ENCODE measurements around the gene HNRNPH2.

DNA sequence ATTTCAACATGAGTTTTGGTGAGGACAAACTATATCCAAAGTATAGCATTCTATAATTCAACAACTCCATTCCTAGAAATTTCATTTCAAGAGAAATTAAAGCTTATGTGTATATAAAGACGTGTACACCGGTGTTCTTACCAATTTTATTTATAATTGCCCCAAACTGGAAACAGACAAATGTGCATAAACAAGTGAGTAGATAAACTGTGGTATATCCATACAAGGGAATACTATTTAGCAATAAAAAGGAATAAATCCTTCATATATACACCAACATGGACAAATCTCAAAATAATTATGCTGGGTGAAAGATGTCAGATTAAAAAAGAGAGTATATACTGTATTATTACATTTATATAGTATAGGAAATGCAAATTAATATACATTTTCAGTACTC lies 19.9 kb downstream of the HNRNPH2 start:
- TF ChIP-seq, protein P1, sequence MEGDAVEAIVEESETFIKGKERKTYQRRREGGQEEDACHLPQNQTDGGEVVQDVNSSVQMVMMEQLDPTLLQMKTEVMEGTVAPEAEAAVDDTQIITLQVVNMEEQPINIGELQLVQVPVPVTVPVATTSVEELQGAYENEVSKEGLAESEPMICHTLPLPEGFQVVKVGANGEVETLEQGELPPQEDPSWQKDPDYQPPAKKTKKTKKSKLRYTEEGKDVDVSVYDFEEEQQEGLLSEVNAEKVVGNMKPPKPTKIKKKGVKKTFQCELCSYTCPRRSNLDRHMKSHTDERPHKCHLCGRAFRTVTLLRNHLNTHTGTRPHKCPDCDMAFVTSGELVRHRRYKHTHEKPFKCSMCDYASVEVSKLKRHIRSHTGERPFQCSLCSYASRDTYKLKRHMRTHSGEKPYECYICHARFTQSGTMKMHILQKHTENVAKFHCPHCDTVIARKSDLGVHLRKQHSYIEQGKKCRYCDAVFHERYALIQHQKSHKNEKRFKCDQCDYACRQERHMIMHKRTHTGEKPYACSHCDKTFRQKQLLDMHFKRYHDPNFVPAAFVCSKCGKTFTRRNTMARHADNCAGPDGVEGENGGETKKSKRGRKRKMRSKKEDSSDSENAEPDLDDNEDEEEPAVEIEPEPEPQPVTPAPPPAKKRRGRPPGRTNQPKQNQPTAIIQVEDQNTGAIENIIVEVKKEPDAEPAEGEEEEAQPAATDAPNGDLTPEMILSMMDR (conservative IDR thresholded peaks at IDR 0.05 in 1 of 2, IDR thresholded peaks at IDR 0.05 in 1 of 2; ENCODE audit: extremely low read depth in 1 of 2, insufficient read depth in 1 of 2, low read depth in 1 of 2, low read length in 2 of 2) = no peak
- TF ChIP-seq EZH2 (IDR thresholded peaks at IDR 0.05; ENCODE audit: borderline replicate concordance, low read length) = no peak
